OCI-LY7 (cell line): ENCODE results near the gene SORBS2. TPM values are rescaled to one million over a fixed set of nuclear protein-coding genes. Genes with fewer than 3 reads are reported as not detected.

ENCODE experiments used
- BruUV-seq: library from RNA; stranded (reverse); fragments of 400-500 nt; replicated peaks from 2 replicates; lab custom pipeline; 2021; lab: Mats Ljungman, UMichigan
- CTCF ChIA-PET: fragments of 300-600 bp; sonication (Branson Sonifier 250); formaldehyde crosslinking; loops from one replicate; lab custom pipeline; 2022; ENCODE audit warnings: antibody characterized with exemption; ENCODE audit not compliant: unreplicated experiment; lab: Charles Lee
- POLR2A ChIA-PET: fragments of 300-600 bp; sonication (Branson Sonifier 250); formaldehyde crosslinking; loops from one replicate; lab custom pipeline; 2022; ENCODE audit warnings: antibody characterized with exemption; lab: Charles Lee
- DNase-seq: peaks from one replicate; pipeline ENCODE4 v3.0.0-alpha.2; 2015; ENCODE audit warnings: low spot score
- H2AFZ ChIP-seq: fragments of 200-600 bp; sonication (generic), shearing (Covaris generic); 2 replicates; pipeline ENCODE4 v1.6.1; 2014; ENCODE audit warnings: mild to moderate bottlenecking, antibody characterized with exemption, low read length, moderate library complexity
- H3K27ac ChIP-seq: fragments of 200-600 bp; sonication (generic); 2 replicates; pipeline ENCODE4 v1.5.1; 2014; ENCODE audit warnings: mixed run types, low read depth, mild to moderate bottlenecking, moderate library complexity, low read length, inconsistent platforms; ENCODE audit not compliant: poor library complexity, severe bottlenecking
- H3K36me3 ChIP-seq: fragments of 200-600 bp; sonication (generic); 2 replicates; pipeline ENCODE4 v1.6.1; 2014; ENCODE audit warnings: mild to moderate bottlenecking, antibody characterized with exemption, low read length, moderate library complexity, mixed read lengths; ENCODE audit not compliant: insufficient read depth
- H3K4me1 ChIP-seq: fragments of 200-600 bp; sonication (generic); 2 replicates; pipeline ENCODE4 v1.5.1; 2014; ENCODE audit warnings: mild to moderate bottlenecking, low read length; ENCODE audit not compliant: insufficient read depth, poor library complexity, severe bottlenecking
- H3K4me2 ChIP-seq: fragments of 200-600 bp; sonication (generic); 2 replicates; pipeline ENCODE4 v1.6.1; 2014; ENCODE audit warnings: mild to moderate bottlenecking, low read length
- H3K4me3 ChIP-seq: fragments of 200-600 bp; sonication (generic); 2 replicates; pipeline ENCODE4 v1.5.1; 2014; ENCODE audit warnings: mild to moderate bottlenecking, low read depth, low read length; ENCODE audit not compliant: poor library complexity, severe bottlenecking
- H3K79me2 ChIP-seq: fragments of 200-600 bp; sonication (generic); 2 replicates; pipeline ENCODE4 v1.6.1; 2016; ENCODE audit warnings: low read depth, mild to moderate bottlenecking, low read length, moderate library complexity, mixed read lengths; ENCODE audit not compliant: insufficient read depth
- H3K9me2 ChIP-seq: fragments of 200-600 bp; sonication (generic); 2 replicates; pipeline ENCODE4 v1.6.1; 2016; ENCODE audit warnings: mild to moderate bottlenecking, low read length, mixed read lengths; ENCODE audit not compliant: insufficient read depth
- H3K9me3 ChIP-seq: fragments of 200-600 bp; sonication (generic); 2 replicates; pipeline ENCODE4 v1.6.1; 2014; ENCODE audit warnings: mild to moderate bottlenecking, mixed run types, low read length, mixed read lengths
- H4K20me1 ChIP-seq: fragments of 200-600 bp; sonication (generic); 2 replicates; pipeline ENCODE4 v1.6.1; 2014; ENCODE audit warnings: mild to moderate bottlenecking, antibody characterized with exemption, low read length, moderate library complexity, mixed read lengths; ENCODE audit not compliant: insufficient read depth
- EZH2phosphoT487 ChIP-seq: fragments of 200-600 bp; sonication (generic); IDR thresholded peaks from 2 replicates; pipeline ENCODE4 v1.6.1; 2018; ENCODE audit warnings: low read depth, borderline replicate concordance, mild to moderate bottlenecking, mixed run types, antibody characterized with exemption, low read length, moderate library complexity, mixed read lengths
- intact Hi-C: fragments of 100-400 bp; cut with micrococcal nuclease; formaldehyde crosslinking; loops from one replicate; pipeline ENCODE4 v1.10.0; 2022; ENCODE audit not compliant: unreplicated experiment
- total RNA-seq, 2 experiments: library from RNA; depleted of rRNA in 1 of 2; stranded (reverse); fragments of >200 nt in 1 of 2; shearing (Covaris generic) in 1 of 2; gene quantifications; 2 replicates each; pipeline ENCODE4 v1.2.3, GENCODE V29; 2014 to 2022
- TF ChIP-seq, protein P1 (sequence below): fragments of 200-600 bp; sonication (generic); conservative IDR thresholded peaks from 2 replicates; pipeline ENCODE4 v1.5.1; 2014; ENCODE audit warnings: mild to moderate bottlenecking, antibody characterized with exemption, low read length, moderate library complexity, mixed read lengths

SORBS2 gene
- total RNA-seq, 2 experiments from 2014 or later = 33.2 to 43.5 TPM

DNA sequence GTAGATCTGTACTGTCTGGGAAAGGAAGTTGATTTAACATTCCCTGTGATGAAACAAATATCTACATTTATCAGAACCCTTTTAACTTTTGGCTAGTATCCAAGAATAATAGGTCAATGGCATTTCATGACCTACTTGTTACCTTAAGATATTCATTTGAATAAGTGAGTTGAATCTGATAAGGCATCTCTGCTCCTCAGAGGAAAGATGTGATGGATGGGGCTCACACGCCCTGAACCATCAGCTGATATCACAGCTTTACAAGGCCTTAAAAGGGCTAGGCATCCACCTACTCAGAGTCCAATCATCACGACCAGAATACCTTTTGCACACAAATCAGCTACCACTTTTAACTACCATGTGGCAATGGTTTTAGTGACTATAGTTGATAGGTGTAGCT lies 186.5 kb downstream of the SORBS2 start:
- no peak overlapping the region for H3K27ac ChIP-seq
- H3K4me2 ChIP-seq = no peak overlapping the region
- no peaks in the 10 kb centered on the region for H3K9me2 ChIP-seq
- no peak for DNase-seq
- TF ChIP-seq, protein P1, sequence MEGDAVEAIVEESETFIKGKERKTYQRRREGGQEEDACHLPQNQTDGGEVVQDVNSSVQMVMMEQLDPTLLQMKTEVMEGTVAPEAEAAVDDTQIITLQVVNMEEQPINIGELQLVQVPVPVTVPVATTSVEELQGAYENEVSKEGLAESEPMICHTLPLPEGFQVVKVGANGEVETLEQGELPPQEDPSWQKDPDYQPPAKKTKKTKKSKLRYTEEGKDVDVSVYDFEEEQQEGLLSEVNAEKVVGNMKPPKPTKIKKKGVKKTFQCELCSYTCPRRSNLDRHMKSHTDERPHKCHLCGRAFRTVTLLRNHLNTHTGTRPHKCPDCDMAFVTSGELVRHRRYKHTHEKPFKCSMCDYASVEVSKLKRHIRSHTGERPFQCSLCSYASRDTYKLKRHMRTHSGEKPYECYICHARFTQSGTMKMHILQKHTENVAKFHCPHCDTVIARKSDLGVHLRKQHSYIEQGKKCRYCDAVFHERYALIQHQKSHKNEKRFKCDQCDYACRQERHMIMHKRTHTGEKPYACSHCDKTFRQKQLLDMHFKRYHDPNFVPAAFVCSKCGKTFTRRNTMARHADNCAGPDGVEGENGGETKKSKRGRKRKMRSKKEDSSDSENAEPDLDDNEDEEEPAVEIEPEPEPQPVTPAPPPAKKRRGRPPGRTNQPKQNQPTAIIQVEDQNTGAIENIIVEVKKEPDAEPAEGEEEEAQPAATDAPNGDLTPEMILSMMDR = no peak
- TF ChIP-seq EZH2phosphoT487 = no peak
- no peaks in the 10 kb centered on the region for H4K20me1 ChIP-seq
- H2AFZ ChIP-seq = no peak overlapping the region
- H3K4me3 ChIP-seq = no peak overlapping the region
- H3K36me3 ChIP-seq = peaks cover 7% of the 10 kb centered on the region; the same call in 1 of the 2 replicates
- intact Hi-C loops = no loop called here
- CTCF ChIA-PET = no interaction called here
- POLR2A ChIA-PET = interaction anchor here (0.6 to 1.4 kb wide), 7 partner anchors 15 to 424 kb away, joined by 3 to 4 read pairs (median 3); no protein-coding TSS in a partner anchor
- no peaks in the 10 kb centered on the region for H3K4me1 ChIP-seq
- BruUV-seq = no TSS peak
- H3K79me2 ChIP-seq = no peaks in the 10 kb centered on the region
- no peaks in the 10 kb centered on the region for H3K9me3 ChIP-seq

DNA sequence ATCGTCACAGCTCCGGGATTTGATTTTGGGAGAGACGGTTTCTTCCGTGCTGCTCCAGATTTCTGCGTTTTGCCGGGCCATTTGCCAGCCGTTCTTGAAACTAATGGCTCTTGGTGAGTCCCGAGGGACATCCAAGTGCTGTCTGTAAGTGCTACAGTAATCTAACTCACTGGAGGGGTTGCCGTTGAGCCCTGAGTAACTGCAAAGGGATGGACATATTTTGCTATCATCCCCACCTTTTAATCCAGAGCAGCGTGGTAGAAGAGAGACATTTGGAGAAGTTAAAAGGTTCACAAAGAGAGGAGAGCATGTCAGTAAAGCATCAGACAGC lies 187.8 kb downstream of the SORBS2 start:
- ChIA-PET POLR2A (interaction anchor here (1.0 kb wide), 1 partner anchor 11 kb away, joined by 7 read pairs; no protein-coding TSS in a partner anchor), CTCF (interaction anchor here (0.7 kb wide), 1 partner anchor 414 kb away, joined by 3 read pairs; no protein-coding TSS in a partner anchor)
- BruUV-seq = no TSS peak
- DNase-seq = no peak
- Histone ChIP-seq H3K9me3 (no peaks in the 10 kb centered on the region), H3K36me3 (peaks cover 10% of the 10 kb centered on the region), H3K79me2 (no peaks in the 10 kb centered on the region), H3K4me1 (no peaks in the 10 kb centered on the region), H4K20me1 (no peaks in the 10 kb centered on the region), H3K4me3 (no peak overlapping the region), H3K4me2 (no peak overlapping the region), H3K27ac (no peak overlapping the region), H3K9me2 (no peaks in the 10 kb centered on the region), H2AFZ (no peak overlapping the region)
- intact Hi-C loops = no loop called here
- TF ChIP-seq, protein P1 = no peak
- TF ChIP-seq EZH2phosphoT487 = no peak

DNA sequence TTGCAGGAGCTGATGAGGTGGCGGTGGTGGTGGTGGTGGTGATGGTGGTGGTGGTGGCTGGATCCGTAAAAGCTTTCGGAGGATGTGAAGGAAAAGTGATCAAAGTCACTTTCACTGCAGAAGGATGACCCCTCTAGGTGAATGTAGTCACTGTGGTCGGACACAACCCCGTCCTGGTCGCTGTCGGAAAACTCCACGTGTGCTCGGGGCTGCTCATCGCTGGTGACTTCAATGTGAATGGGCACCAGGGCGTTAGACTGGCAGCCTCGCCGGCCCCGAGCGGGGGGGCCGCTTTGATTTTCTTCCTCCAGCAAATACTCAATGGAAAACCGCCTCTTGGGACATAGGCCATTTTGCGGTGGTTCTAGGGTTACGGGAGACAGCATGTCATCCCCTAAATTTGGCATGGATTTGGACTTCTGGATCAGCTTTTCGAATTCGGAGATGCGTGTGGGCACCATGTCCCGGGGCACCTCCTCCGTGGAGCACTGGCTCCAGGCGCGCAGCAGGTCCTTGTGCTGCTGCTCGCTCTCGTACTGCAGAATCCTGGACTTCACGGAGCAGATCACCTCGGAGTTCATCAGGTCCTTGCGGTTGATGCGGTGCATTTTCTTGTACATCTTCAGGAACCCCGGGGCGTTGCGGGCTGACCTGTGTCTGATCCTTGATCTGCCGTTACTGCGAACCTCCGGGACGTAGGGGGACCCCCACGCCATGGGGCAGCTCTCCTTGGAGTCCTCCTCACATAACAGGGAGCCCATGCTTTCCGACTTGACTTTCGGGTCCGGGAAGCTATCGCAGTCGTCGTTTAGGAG lies 188.3 kb downstream of the SORBS2 start:
- Histone ChIP-seq H3K36me3 (peaks cover 12% of the 10 kb centered on the region), H2AFZ (no peak overlapping the region), H3K4me2 (no peak overlapping the region), H3K9me2 (no peaks in the 10 kb centered on the region), H3K4me1 (no peaks in the 10 kb centered on the region), H4K20me1 (no peaks in the 10 kb centered on the region), H3K9me3 (no peaks in the 10 kb centered on the region), H3K4me3 (no peak overlapping the region), H3K79me2 (no peaks in the 10 kb centered on the region), H3K27ac (no peak overlapping the region)
- no TSS peak for BruUV-seq
- no peak for DNase-seq
- intact Hi-C loops = no loop called here
- TF ChIP-seq, protein P1 = no peak
- TF ChIP-seq EZH2phosphoT487 = no peak
- POLR2A ChIA-PET = interaction anchor here (0.6 to 1.0 kb wide), 2 partner anchors 10 to 407 kb away, joined by 3 to 7 read pairs; no protein-coding TSS in a partner anchor
- CTCF ChIA-PET = no interaction called here
